Fibroblast of villous mesenchyme (primary cell): Measurements from ENCODE around the gene EWSR1. TPM values are rescaled to one million over a fixed set of nuclear protein-coding genes. Genes with fewer than 3 reads are reported as not detected.
"Not testable (repeated sequence)": the region's sequence is repeated elsewhere in the genome, so short reads cannot be mapped to it uniquely, and the experiment has no call there.

Experiments used
- DNase-seq: peaks from one replicate; pipeline ENCODE4 v3.0.0-alpha.2; 2010; ENCODE audit warnings: low read depth
- H3K4me3 ChIP-seq: 2 replicates; pipeline ENCODE4 v1.5.1; 2011; ENCODE audit warnings: low read depth, mild to moderate bottlenecking, low read length
- small RNA-seq: library from RNA; depleted of rRNA; stranded (forward); fragments of <200 nt; gene quantifications from one replicate; pipeline ENCODE3, GENCODE V24; 2012
- total RNA-seq: library from RNA; depleted of rRNA; stranded (reverse); fragments of >200 nt; gene quantifications from 2 replicates; pipeline ENCODE4 v1.2.3, GENCODE V29; 2012
- TF ChIP-seq, protein P1 (sequence below): IDR thresholded peaks from 2 replicates; pipeline ENCODE4 v1.5.1; 2012; ENCODE audit warnings: low read depth, mild to moderate bottlenecking, low read length; ENCODE audit not compliant: insufficient read depth

Gene EWSR1
- total RNA-seq, 1 donor = 207 TPM

GRCh38 chr22:29344137-29344536, 76.1 kb downstream of the EWSR1 start:
- no peak overlapping the region for H3K4me3 ChIP-seq
- TF ChIP-seq, protein P1, sequence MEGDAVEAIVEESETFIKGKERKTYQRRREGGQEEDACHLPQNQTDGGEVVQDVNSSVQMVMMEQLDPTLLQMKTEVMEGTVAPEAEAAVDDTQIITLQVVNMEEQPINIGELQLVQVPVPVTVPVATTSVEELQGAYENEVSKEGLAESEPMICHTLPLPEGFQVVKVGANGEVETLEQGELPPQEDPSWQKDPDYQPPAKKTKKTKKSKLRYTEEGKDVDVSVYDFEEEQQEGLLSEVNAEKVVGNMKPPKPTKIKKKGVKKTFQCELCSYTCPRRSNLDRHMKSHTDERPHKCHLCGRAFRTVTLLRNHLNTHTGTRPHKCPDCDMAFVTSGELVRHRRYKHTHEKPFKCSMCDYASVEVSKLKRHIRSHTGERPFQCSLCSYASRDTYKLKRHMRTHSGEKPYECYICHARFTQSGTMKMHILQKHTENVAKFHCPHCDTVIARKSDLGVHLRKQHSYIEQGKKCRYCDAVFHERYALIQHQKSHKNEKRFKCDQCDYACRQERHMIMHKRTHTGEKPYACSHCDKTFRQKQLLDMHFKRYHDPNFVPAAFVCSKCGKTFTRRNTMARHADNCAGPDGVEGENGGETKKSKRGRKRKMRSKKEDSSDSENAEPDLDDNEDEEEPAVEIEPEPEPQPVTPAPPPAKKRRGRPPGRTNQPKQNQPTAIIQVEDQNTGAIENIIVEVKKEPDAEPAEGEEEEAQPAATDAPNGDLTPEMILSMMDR = no peak
- DNase-seq = peak; percentile 78

DNA sequence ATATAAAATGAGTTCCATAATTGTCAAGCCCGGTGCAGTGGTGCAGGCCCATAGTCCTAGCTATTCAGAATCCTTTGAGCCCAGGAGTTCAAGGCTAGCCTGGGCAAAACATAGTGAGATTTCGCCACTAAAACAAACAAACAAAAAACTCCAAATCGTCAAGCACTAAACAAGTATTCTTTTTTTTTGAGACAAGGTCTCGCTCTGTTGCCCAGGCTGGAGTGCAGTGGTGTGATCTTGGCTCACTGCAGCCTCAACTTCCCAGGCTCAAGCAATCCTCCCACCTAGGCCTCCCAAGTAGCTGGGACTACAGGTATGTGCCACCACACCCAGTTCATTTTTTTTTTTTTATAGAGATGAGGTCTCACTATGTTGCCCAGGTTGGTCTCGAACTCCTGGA, 76.8 kb downstream of the EWSR1 start:
- not testable (repeated sequence) for H3K4me3 ChIP-seq, DNase-seq

GRCh38 chr22:29345932-29346331, 77.9 kb downstream of the EWSR1 start:
- TF ChIP-seq, protein P1 = no peak
- peak; percentile 45 for DNase-seq
- H3K4me3 ChIP-seq = no peak overlapping the region

DNA sequence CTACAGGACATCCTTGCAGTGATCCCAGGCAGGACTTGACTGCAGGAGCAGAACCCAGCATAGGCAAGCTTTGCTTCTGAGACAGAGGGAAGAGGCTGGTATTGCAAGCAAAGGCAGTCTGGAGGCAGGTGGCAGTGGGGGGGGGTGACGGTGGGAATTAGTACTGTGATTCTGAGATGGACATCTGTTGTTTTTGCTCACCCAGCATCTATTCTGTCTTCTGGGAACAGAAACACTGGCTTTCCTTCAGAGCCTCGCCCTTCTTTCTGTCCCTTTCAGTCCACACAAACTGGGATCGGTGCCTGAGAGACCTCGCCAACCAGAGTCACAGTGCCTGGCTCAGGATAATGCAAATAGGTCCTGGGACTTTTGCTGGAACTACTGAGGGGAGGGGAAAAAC, 78.6 kb downstream of the EWSR1 start:
- no peak for DNase-seq
- no peak overlapping the region for H3K4me3 ChIP-seq
- TF ChIP-seq, protein P1 = no peak

DNA sequence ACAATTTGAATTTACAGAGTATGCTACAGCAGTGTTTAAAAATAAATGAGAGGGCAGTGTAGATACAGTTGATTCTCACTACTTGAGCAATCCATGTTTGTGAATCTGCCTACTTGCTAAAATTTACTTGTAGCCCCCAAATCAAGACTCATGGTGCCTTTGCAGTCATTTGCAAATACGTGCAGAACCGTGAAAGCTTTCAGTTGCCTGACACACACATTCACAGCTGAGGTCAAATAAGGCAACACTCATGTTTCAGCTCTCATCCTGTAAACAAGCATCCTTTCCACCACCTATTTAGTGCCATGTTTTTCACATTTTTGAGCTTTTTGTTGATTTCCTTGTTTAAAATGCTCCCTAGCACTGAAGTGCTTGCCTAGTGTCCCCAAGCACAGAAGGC, 80.0 kb downstream of the EWSR1 start:
- no peak for DNase-seq
- TF ChIP-seq, protein P1 = no peak
- no peak overlapping the region for H3K4me3 ChIP-seq

DNA sequence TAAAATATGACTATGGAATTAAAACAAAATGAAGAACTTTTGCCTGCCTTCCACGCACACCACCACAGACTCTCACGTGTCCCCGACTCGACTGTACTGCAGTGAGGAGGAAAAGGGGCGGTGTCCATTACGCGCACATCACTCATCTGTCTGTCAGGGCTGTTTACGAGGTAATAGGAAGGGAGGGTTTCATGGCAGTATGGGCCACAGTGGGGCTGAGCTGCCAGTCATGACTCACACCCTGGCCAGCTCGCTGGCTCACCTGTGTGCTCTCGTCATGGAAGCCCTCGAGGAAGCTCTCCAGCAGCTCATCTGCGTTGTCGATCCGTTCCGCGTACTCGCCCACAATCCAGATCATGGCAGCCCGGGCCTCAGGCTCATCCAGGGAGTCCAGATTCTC, 80.9 kb downstream of the EWSR1 start:
- H3K4me3 ChIP-seq = no peak overlapping the region
- no peak for DNase-seq
- TF ChIP-seq, protein P1 = no peak

Small RNAs within 50 kb of the gene (small RNA-seq; reads per million reads assigned to genes)
- not detected for gene MIR3653

Other genes with a start within 250 kb of the EWSR1 start
- not detected in 2 replicates for gene C22orf31, start 206.4 kb upstream of the EWSR1 start, total RNA-seq
- 2.6 and 3.2 TPM in 2 replicates for gene KREMEN1, start 195.2 kb upstream of the EWSR1 start, total RNA-seq
- gene EMID1, start 62.4 kb upstream of the EWSR1 start, total RNA-seq = under 0.01 and 0.32 TPM in 2 replicates
- gene RHBDD3, start 287 bp upstream of the EWSR1 start, total RNA-seq = 22.9 and 24.5 TPM in 2 replicates
- 16.4 and 18.4 TPM in 2 replicates for gene GAS2L1, start 38.4 kb downstream of the EWSR1 start, total RNA-seq
- gene RASL10A, start 47.4 kb downstream of the EWSR1 start, total RNA-seq = 0.86 TPM in 1 of 2 replicates, not detected in the other
- gene AP1B1, start 120.3 kb downstream of the EWSR1 start, total RNA-seq = 64.7 and 65.6 TPM in 2 replicates
- gene RFPL1, start 170.3 kb downstream of the EWSR1 start, total RNA-seq = not detected in 2 replicates
- under 0.01 and 0.32 TPM in 2 replicates for gene NEFH, start 211.9 kb downstream of the EWSR1 start, total RNA-seq